Fibroblast of upper back skin (primary cell): ENCODE measurements around the gene GNG4.
"Not testable (repeated sequence)": the region's sequence is repeated elsewhere in the genome, so short reads cannot be mapped to it uniquely, and the experiment has no call there.

Source experiments
- DNase-seq: peaks from one replicate; pipeline ENCODE4 v3.0.0-alpha.2; 2013

Gene GNG4

GRCh38 chr1:235624721-235625333 is 24.8 kb downstream of the GNG4 start:
- DNase-seq = peak; percentile 59

DNA sequence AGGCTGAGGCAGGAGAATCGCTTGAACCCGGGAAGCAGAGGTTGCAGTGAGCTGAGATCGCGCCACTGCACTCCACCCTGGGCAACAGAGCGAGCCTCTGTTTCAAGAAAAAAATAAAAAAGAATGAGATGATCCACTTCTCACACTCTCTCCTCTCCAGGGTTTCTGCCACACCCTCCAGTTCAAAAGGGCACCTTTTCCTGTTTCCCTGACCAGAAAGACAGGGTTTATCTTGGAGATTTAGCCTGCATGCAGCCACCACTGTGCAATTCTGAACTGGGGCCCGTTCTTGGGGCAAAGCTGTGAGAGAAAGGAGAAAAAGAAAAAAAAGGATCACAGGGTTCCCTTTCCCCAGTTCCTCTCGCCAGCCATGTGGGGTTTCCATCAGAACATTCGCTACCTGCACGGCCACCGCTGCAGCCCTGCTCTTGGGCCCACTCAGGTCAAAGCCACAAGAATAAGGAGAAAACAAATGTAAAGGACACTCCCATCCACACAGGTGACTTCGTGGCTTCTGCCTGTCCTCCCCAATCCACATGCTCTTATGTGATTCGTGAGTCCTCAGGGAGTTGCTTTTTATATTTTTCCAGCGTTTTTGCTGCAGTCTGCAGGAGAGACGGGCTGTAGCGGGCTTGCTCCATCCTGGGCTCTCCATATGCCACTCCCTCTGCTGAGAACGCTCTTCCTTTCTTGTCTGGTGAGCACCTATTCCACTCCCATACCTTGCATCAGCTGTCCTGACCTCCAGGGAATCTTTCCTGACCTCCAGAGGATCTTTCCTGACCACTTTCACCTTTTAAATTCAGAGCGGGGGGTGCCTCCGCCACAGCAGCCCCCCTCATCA is 26.4 kb downstream of the GNG4 start:
- DNase-seq = no peak

- DNase-seq = not testable (repeated sequence)
Measured at GRCh38 chr1:235619149-235619548, 30.4 kb downstream of the GNG4 start.

GRCh38 chr1:235617808-235618207 is 31.8 kb downstream of the GNG4 start:
- peak; percentile 77 for DNase-seq

DNA sequence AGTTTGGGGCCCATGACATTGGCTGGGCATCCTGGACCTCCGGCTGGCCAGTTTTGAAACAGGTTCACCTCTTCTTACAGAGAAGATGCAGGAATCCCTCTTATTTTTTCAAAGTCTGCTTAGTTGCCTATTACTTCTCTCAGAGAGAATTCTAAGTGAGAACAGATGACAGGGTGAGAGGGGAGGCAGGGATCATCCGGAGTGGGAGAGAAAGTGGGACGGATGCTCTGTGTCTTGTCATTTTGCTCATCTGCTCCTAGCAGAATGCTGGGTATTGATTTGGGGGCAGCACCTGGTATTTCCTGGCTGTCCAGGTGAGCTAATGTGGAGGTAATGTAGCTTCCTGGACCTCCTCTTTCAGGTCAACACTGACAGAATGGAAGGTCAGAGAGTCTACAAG is 32.4 kb downstream of the GNG4 start:
- no peak for DNase-seq

- no peak for DNase-seq
Measured at GRCh38 chr1:235614442-235614954, 35.1 kb downstream of the GNG4 start.

GRCh38 chr1:235613602-235614001 is 36.0 kb downstream of the GNG4 start:
- DNase-seq = no peak

DNA sequence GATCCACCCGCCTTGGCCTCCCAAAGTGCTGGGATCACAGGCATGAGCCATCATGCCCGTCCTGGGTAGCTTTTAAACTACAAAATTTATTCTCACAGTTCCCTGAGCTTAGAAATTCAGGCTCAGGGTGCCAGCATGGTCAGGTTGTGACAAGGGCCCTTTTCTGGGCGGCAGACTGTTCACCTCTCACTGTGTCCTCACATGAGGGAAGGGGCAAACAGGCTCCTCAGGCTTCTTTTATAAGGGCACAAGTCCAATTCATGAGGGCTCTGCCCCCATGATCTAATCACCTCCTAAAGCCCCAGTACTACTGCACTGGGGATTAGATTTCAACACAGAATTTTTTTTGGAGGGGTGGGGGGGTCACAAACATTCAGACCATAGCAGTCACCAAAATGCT is 36.8 kb downstream of the GNG4 start:
- no peak for DNase-seq

GRCh38 chr1:235610157-235610556 is 39.4 kb downstream of the GNG4 start:
- DNase-seq = no peak

DNA sequence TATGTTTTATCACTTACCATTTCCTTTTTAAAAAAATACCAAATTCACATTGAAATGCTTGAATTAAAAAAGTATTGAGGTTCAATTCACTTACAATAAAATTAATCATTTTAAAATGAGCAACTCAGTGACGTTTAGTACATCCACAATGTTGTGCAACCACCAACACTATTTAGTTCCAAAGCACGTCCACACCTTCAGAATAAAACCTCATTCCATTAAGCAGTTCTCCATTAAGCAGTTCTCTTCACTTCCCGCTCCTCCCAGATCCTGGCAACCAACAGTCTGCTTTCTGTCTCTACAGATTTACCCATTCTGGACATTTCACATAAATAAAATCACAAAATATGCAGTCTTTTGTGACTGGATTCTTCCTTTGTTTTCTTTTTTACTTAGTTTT is 41.3 kb downstream of the GNG4 start:
- DNase-seq = no peak

DNA sequence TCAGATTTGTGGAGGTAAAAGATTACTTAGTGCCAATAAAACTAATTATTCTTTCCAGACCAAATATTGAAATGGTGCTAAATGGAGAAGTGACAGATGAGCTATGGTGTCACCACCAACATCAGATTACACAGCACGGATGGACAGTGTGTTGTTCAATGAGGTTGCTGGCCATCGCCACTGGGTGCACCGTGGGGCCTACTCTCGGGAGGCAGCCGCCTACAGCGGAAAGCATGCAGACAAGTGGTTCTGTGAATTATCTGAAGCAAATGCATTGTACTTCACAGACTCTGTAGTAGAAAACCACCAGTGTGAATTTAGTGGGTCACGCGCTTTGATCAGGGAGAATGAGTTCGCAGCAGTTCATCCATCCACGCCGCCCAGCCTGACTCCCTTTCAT is 42.3 kb downstream of the GNG4 start:
- DNase-seq = no peak

- no peak for DNase-seq
Measured at GRCh38 chr1:235601104-235601503, 48.5 kb downstream of the GNG4 start.

DNA sequence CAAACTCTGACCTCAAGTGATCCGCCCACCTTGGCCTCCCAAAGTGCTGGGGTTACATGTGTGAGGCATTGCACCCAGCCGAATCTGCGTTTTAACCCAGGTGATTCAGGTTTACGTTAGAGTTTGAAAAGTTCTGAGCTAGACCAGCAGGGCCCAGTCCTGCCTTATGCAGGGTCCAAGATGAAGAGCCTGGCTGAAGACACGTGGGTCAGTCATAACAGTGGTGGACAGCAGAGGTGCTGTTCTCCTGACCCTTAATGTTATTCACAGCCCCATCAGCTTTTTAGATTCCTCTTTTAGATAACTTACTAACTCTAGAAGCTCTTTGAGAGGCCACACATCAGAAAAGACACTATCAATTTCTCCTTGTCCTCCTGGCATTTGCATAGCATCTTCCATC is 50.0 kb downstream of the GNG4 start:
- DNase-seq = no peak

GRCh38 chr1:235597867-235598553 is 51.6 kb downstream of the GNG4 start:
- DNase-seq = peak; percentile 60

- DNase-seq = no peak
Measured at GRCh38 chr1:235595079-235595478, 54.5 kb downstream of the GNG4 start.

- DNase-seq = not testable (repeated sequence)
Measured at GRCh38 chr1:235594281-235594895, 55.2 kb downstream of the GNG4 start.

DNA sequence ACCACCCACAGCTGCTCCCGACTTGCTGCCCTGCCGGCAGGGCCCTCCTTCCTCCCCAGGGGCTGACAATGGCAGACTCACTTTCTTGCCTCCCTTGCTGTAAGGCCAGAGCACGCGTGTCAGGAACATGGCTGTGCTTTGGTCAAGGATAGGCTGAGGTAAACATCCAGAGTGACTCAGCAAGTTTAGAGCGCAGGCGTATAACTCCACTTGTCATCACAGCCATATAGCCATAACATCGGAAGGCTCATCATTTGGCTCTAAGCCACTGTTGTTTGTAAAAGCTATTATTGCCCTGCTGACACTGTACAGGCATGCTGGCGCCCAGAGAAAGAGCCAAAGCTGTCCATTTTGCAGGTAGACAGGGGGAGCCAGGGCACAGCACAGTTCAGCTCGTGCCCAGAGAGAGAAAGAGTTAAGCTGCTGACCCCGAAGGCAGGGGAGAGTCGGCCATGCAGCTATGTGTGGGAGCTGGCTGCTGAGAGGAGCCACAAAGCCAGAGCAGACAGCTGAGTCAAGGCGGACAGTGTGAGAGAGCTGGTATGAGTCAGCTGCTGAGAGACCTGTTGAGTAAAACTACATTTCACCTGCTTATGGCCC is 60.6 kb downstream of the GNG4 start:
- DNase-seq = no peak

DNA sequence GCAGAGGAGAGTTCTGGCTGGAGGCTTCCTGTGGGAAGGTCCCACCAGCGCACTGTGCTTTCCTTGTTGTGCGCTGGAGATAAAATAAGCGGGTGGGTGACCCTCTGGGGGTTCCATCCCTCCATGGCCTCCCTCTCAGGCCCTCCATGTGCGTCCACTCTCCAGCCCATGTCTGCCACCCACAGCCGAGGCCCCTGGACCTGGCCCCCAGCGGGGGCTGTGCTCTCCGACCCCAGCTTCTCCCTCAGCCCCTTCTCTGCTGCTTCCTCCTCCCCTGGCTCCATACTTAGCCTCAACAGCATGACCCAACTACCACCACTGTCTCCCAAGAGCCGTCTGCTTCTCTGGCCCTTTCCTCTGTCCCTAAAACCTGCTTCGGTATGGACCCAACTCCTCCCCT is 61.4 kb downstream of the GNG4 start:
- no peak for DNase-seq

- DNase-seq = no peak
Measured at GRCh38 chr1:235586992-235587391, 62.6 kb downstream of the GNG4 start.

- no peak for DNase-seq
Measured at GRCh38 chr1:235586413-235586812, 63.2 kb downstream of the GNG4 start.

DNA sequence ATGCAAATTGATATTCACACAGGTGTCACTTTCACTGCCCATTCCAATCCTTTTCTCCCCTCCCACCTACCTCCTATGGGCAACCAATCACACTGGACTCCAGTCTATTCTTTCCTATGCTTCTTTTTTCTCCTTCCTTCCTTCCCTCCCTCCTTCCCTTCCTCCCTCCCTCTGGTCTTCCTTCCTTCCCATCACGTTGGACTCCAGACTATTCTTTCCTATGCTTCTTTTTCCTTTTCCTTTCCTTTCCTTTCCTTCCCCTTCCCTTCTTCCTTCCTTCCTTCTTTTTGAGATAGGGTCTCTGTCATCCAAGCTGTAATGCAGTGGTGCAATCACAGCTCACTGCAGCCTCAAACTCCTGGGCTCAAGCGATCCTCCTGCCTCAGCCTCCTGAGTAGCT is 64.6 kb downstream of the GNG4 start:
- DNase-seq = no peak

DNA sequence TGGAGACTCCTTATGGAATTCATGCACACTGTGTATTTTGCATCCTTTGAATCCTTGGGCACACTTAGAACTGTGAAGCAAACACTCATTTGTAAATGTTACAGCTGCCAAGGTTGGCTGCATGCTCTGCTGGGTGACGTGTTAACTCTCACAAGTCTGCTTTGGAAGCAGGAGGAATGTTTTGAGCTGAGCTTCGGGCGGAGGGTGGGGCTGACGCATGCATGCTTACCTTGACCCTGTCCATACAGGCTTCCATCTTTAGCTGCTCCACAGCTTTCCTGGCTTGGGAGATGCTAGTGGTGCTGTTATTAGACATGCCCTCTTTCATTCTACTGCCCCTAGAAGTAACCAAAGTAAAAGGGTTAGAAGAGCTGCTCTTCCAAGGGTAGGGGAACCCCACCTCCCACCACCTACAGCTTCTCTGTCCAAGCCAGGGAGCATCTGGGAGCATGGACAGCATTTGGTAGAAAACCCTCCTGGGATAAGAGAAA is 66.0 kb downstream of the GNG4 start:
- DNase-seq = no peak

- no peak for DNase-seq
Measured at GRCh38 chr1:235582130-235582529, 67.5 kb downstream of the GNG4 start.
